ENCODE results near the gene YRDC. TPM values are rescaled to one million over a fixed set of nuclear protein-coding genes. Genes with fewer than 3 reads are reported as not detected.

YRDC gene
- total and polyA plus RNA-seq, 2 of the 13 experiments (the other 11 are each of a cell fraction or from before 2014, with no cell fraction given) = 27.5 to 29.2 TPM

DNA sequence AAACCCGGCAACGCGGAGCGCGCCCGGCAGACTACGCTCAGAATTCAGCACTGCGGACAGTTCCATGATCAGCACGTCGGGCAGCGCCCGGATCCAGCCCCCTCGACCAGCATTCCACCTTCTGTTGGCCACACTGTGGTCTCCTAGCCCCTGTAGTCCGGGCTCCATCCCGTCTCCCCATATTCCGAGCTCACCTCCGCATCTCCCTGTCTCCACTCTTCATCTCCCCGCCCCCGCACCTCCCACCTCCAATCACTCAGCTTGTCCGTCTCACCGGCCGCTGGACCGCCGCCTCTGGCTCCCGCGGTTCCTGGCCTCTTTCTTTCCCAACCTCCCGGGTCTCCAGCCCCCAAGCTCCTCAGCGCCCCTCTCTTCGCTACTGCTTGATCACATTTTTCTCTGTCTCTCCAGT lies 43.6 kb downstream of the YRDC start (continued):
- TF ChIP-seq ISL2 (CRISPR knock-in tag; IDR thresholded peaks at IDR 0.05) = peak; percentile 92
- peak; percentile 98 for TF ChIP-seq ZNF749 (CRISPR knock-in tag; IDR thresholded peaks at IDR 0.05; ENCODE audit: borderline replicate concordance)
- TF ChIP-seq GTF2F1 (IDR thresholded peaks at IDR 0.05; ENCODE audit: low read length) = no peak
- peak; percentile 100 for TF ChIP-seq ETV6 (CRISPR knock-in tag; conservative IDR thresholded peaks at IDR 0.05)
- peak; percentile 96; the same call in 1 of the 2 replicates for TF ChIP-seq ZNF570 (CRISPR knock-in tag; IDR thresholded peaks at IDR 0.05; ENCODE audit: borderline replicate concordance)
- TF ChIP-seq, protein P1, sequence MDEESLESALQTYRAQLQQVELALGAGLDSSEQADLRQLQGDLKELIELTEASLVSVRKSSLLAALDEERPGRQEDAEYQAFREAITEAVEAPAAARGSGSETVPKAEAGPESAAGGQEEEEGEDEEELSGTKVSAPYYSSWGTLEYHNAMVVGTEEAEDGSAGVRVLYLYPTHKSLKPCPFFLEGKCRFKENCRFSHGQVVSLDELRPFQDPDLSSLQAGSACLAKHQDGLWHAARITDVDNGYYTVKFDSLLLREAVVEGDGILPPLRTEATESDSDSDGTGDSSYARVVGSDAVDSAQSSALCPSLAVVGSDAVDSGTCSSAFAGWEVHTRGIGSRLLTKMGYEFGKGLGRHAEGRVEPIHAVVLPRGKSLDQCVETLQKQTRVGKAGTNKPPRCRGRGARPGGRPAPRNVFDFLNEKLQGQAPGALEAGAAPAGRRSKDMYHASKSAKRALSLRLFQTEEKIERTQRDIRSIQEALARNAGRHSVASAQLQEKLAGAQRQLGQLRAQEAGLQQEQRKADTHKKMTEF (CRISPR knock-in tag; IDR thresholded peaks at IDR 0.05) = peak; percentile 84; the same call in 1 of the 2 replicates
- TF ChIP-seq, protein P2, sequence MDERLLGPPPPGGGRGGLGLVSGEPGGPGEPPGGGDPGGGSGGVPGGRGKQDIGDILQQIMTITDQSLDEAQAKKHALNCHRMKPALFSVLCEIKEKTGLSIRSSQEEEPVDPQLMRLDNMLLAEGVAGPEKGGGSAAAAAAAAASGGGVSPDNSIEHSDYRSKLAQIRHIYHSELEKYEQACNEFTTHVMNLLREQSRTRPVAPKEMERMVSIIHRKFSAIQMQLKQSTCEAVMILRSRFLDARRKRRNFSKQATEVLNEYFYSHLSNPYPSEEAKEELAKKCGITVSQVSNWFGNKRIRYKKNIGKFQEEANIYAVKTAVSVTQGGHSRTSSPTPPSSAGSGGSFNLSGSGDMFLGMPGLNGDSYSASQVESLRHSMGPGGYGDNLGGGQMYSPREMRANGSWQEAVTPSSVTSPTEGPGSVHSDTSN (CRISPR knock-in tag; IDR thresholded peaks at IDR 0.05) = peak; percentile 49; the same call in 1 of the 2 replicates
- peak; percentile 94 for TF ChIP-seq ZNF780A (CRISPR knock-in tag; IDR thresholded peaks at IDR 0.05)
- TF ChIP-seq, protein P3, sequence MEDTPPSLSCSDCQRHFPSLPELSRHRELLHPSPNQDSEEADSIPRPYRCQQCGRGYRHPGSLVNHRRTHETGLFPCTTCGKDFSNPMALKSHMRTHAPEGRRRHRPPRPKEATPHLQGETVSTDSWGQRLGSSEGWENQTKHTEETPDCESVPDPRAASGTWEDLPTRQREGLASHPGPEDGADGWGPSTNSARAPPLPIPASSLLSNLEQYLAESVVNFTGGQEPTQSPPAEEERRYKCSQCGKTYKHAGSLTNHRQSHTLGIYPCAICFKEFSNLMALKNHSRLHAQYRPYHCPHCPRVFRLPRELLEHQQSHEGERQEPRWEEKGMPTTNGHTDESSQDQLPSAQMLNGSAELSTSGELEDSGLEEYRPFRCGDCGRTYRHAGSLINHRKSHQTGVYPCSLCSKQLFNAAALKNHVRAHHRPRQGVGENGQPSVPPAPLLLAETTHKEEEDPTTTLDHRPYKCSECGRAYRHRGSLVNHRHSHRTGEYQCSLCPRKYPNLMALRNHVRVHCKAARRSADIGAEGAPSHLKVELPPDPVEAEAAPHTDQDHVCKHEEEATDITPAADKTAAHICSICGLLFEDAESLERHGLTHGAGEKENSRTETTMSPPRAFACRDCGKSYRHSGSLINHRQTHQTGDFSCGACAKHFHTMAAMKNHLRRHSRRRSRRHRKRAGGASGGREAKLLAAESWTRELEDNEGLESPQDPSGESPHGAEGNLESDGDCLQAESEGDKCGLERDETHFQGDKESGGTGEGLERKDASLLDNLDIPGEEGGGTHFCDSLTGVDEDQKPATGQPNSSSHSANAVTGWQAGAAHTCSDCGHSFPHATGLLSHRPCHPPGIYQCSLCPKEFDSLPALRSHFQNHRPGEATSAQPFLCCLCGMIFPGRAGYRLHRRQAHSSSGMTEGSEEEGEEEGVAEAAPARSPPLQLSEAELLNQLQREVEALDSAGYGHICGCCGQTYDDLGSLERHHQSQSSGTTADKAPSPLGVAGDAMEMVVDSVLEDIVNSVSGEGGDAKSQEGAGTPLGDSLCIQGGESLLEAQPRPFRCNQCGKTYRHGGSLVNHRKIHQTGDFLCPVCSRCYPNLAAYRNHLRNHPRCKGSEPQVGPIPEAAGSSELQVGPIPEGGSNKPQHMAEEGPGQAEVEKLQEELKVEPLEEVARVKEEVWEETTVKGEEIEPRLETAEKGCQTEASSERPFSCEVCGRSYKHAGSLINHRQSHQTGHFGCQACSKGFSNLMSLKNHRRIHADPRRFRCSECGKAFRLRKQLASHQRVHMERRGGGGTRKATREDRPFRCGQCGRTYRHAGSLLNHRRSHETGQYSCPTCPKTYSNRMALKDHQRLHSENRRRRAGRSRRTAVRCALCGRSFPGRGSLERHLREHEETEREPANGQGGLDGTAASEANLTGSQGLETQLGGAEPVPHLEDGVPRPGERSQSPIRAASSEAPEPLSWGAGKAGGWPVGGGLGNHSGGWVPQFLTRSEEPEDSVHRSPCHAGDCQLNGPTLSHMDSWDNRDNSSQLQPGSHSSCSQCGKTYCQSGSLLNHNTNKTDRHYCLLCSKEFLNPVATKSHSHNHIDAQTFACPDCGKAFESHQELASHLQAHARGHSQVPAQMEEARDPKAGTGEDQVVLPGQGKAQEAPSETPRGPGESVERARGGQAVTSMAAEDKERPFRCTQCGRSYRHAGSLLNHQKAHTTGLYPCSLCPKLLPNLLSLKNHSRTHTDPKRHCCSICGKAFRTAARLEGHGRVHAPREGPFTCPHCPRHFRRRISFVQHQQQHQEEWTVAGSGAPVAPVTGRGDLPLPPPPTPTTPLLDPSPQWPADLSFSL (CRISPR knock-in tag; IDR thresholded peaks at IDR 0.05) = peak; percentile 80
- peak; percentile 100 for TF ChIP-seq ZSCAN9 (CRISPR knock-in tag; IDR thresholded peaks at IDR 0.05; ENCODE audit: borderline replicate concordance)
- no peak for TF ChIP-seq U2AF2 (IDR thresholded peaks at IDR 0.05; ENCODE audit: low read depth, low read length)
- TF ChIP-seq, protein P4, sequence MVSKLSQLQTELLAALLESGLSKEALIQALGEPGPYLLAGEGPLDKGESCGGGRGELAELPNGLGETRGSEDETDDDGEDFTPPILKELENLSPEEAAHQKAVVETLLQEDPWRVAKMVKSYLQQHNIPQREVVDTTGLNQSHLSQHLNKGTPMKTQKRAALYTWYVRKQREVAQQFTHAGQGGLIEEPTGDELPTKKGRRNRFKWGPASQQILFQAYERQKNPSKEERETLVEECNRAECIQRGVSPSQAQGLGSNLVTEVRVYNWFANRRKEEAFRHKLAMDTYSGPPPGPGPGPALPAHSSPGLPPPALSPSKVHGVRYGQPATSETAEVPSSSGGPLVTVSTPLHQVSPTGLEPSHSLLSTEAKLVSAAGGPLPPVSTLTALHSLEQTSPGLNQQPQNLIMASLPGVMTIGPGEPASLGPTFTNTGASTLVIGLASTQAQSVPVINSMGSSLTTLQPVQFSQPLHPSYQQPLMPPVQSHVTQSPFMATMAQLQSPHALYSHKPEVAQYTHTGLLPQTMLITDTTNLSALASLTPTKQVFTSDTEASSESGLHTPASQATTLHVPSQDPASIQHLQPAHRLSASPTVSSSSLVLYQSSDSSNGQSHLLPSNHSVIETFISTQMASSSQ (IDR thresholded peaks at IDR 0.05; ENCODE audit: low read depth) = no peak
- TF ChIP-seq, protein P4 (CRISPR knock-in tag; IDR thresholded peaks at IDR 0.05; ENCODE audit: borderline replicate concordance) = peak; percentile 52
- peak; percentile 100 for TF ChIP-seq ZNF563 (CRISPR knock-in tag; IDR thresholded peaks at IDR 0.05)
- peak; percentile 95 for TF ChIP-seq ZNF747 (CRISPR knock-in tag; IDR thresholded peaks at IDR 0.05; ENCODE audit: borderline replicate concordance)
- TF ChIP-seq RARA (CRISPR knock-in tag; IDR thresholded peaks at IDR 0.05) = peak; percentile 91
- TF ChIP-seq NFRKB (IDR thresholded peaks at IDR 0.05) = no peak
- peak; percentile 100 for TF ChIP-seq ZNF235 (CRISPR knock-in tag; IDR thresholded peaks at IDR 0.05; ENCODE audit: borderline replicate concordance)

Data from HepG2 (cell line).